Endothelial cell of umbilical vein (primary cell): ENCODE measurements around the gene HAUS5. TPM values are rescaled to one million over a fixed set of nuclear protein-coding genes. Genes with fewer than 3 reads are reported as not detected.

Source experiments
- BruUV-seq: library from RNA; stranded (reverse); fragments of 400-500 nt; replicated peaks from 2 replicates; lab custom pipeline; 2021; lab: Mats Ljungman, UMichigan
- CTCF ChIA-PET: fragments of 300-600, 350-600 bp; sonication (Branson Sonifier 250); formaldehyde crosslinking; loops from one replicate; lab custom pipeline; 2021; ENCODE audit warnings: antibody characterized with exemption, inconsistent platforms; lab: Charles Lee
- POLR2A ChIA-PET: fragments of 300-600, 350-600 bp; sonication (Branson Sonifier 250); formaldehyde crosslinking; loops from one replicate; lab custom pipeline; 2021; ENCODE audit warnings: antibody characterized with exemption, inconsistent platforms; lab: Charles Lee
- DNase-seq: peaks from one replicate; pipeline ENCODE4 v3.0.0-alpha.2; 2011; ENCODE audit warnings: low read depth, low spot score
- FAIRE-seq: peaks from 2 replicates; lab custom pipeline; 2011; peaks lifted over from hg19 to GRCh38; lab: Jason Lieb, UNC
- H2AFZ ChIP-seq: 2 replicates; pipeline ENCODE4 v1.6.0; 2012; ENCODE audit warnings: low read depth, low read length, control low read depth, inconsistent platforms
- H3K27ac ChIP-seq: 2 replicates; pipeline ENCODE4 v1.5.1; 2011; ENCODE audit warnings: low read depth, mild to moderate bottlenecking, control low read depth, low read length, moderate library complexity; ENCODE audit not compliant: insufficient read depth
- H3K27me3 ChIP-seq, 2 experiments: 2 replicates each; pipeline versions ENCODE4 v1.6.0 to v1.6.1; 2011; ENCODE audit warnings: low read length in 2 of 2, mixed read lengths in 1 of 2; ENCODE audit not compliant: control insufficient read depth in 2 of 2, insufficient read depth in 2 of 2
- H3K36me3 ChIP-seq, 2 experiments: 2 replicates in 1 of 2; 3 replicates in 1 of 2; pipeline ENCODE4 v1.5.1; 2011; ENCODE audit warnings: low read length in 2 of 2, mild to moderate bottlenecking in 1 of 2, moderate library complexity in 1 of 2; ENCODE audit not compliant: control insufficient read depth in 2 of 2, insufficient read depth in 2 of 2; ENCODE audit errors: extremely low read depth in 1 of 2
- H3K4me1 ChIP-seq: 3 replicates; pipeline ENCODE4 v1.5.1; 2011; ENCODE audit warnings: mild to moderate bottlenecking, low read length; ENCODE audit not compliant: control insufficient read depth, insufficient read depth; ENCODE audit errors: extremely low read depth
- H3K4me2 ChIP-seq: 2 replicates; pipeline ENCODE4 v1.6.1; 2011; ENCODE audit warnings: low read length, control low read depth, mixed read lengths; ENCODE audit not compliant: insufficient read depth
- H3K4me3 ChIP-seq, 3 experiments: fragments of 200-600 bp in 1 of 3; sonication (generic), shearing (Covaris generic) in 1 of 3; replicated peaks in 1 of 3; 2 replicates each; pipeline ENCODE4 v1.5.1; 2011 to 2016; ENCODE audit warnings: control low read depth in 3 of 3, low read length in 3 of 3, mild to moderate bottlenecking in 2 of 3, inconsistent platforms in 1 of 3, low read depth in 1 of 3, moderate library complexity in 1 of 3; ENCODE audit not compliant: insufficient read depth in 1 of 3
- H3K79me2 ChIP-seq: 2 replicates; pipeline ENCODE4 v1.6.0; 2012; ENCODE audit warnings: low read length, inconsistent platforms; ENCODE audit not compliant: control insufficient read depth, insufficient read depth
- H3K9ac ChIP-seq: replicated peaks from 2 replicates; pipeline ENCODE3; 2011; ENCODE audit warnings: low read length, control low read depth; ENCODE audit not compliant: insufficient read depth; ENCODE audit errors: extremely low read depth
- H3K9me1 ChIP-seq: replicated peaks from 3 replicates; pipeline ENCODE4 v1.6.0; 2011; ENCODE audit warnings: mild to moderate bottlenecking, low read length; ENCODE audit not compliant: control insufficient read depth, insufficient read depth; ENCODE audit errors: extremely low read depth
- H3K9me3 ChIP-seq: replicated peaks from 2 replicates; pipeline ENCODE4 v1.5.1; 2012; ENCODE audit warnings: low read length, inconsistent platforms; ENCODE audit not compliant: control insufficient read depth, insufficient read depth
- H4K20me1 ChIP-seq: replicated peaks from 2 replicates; pipeline ENCODE3; 2011; ENCODE audit warnings: mild to moderate bottlenecking, low read length; ENCODE audit not compliant: control insufficient read depth, insufficient read depth; ENCODE audit errors: extremely low read depth
- EZH2 ChIP-seq: IDR thresholded peaks from 2 replicates; pipeline ENCODE4 v1.6.1; 2012; ENCODE audit warnings: borderline replicate concordance, low read depth, mild to moderate bottlenecking, moderate library complexity, low read length, inconsistent platforms; ENCODE audit not compliant: severe bottlenecking
- FOS ChIP-seq: IDR thresholded peaks from 2 replicates; pipeline ENCODE4 v1.6.1; 2011; ENCODE audit warnings: mild to moderate bottlenecking, low read length, moderate library complexity, borderline replicate concordance; ENCODE audit not compliant: insufficient read depth
- GATA2 ChIP-seq: IDR thresholded peaks from 2 replicates; pipeline ENCODE4 v1.7.0; 2011; ENCODE audit warnings: low read depth, mild to moderate bottlenecking, moderate library complexity, mixed read lengths, low read length; ENCODE audit not compliant: insufficient read length, insufficient read depth
- JUN ChIP-seq: IDR thresholded peaks from 2 replicates; pipeline ENCODE4 v1.6.1; 2011; ENCODE audit warnings: borderline replicate concordance, low read depth; ENCODE audit not compliant: insufficient read length, insufficient read depth
- MYC ChIP-seq: IDR thresholded peaks from one replicate; pipeline ENCODE4 v1.6.1; 2011; ENCODE audit warnings: mild to moderate bottlenecking, low read depth, low read length
- POLR2A ChIP-seq: IDR thresholded peaks from 2 replicates; pipeline ENCODE4 v1.6.1; 2012; ENCODE audit warnings: low read depth, mild to moderate bottlenecking, control low read depth, low read length
- POLR2AphosphoS5 ChIP-seq: IDR thresholded peaks from 2 replicates; pipeline ENCODE4 v1.6.1; 2012; ENCODE audit warnings: low read depth, mild to moderate bottlenecking, control low read depth, low read length, moderate library complexity; ENCODE audit not compliant: insufficient read depth
- dilution Hi-C: fragments of 300-500 bp; cut with MboI; formaldehyde crosslinking; loops from one replicate; pipeline ENCODE4 v1.15.0; 2019; ENCODE audit warnings: low sequenced_read_pairs; ENCODE audit not compliant: extremely low pct_ligation_motif_present
- intact Hi-C: fragments of 100-400 bp; cut with micrococcal nuclease; formaldehyde crosslinking; loops from one replicate; pipeline ENCODE4 v1.10.0; 2022
- polyA plus RNA-seq, 4 experiments: library from polyadenylated mRNA; depleted of rRNA in 3 of 4; stranded (reverse) in 3 of 4; unstranded in 1 of 4; fragments of >200 nt; gene quantifications; 2 replicates each; pipeline versions ENCODE4 v1.2.1 to v1.2.3, GENCODE V29; 2011 to 2012; ENCODE audit warnings: missing spikeins in 1 of 4
- total RNA-seq: library from RNA; stranded (reverse); gene quantifications from 2 replicates; pipeline ENCODE4 v1.2.3, GENCODE V29; 2021
- TF ChIP-seq, protein P1 (sequence below): IDR thresholded peaks from 2 replicates; pipeline ENCODE4 v1.6.1; 2011; ENCODE audit not compliant: insufficient read depth, insufficient read length
- TF ChIP-seq, protein P2 (sequence below), 2 donors: IDR thresholded peaks; 1 replicate in 1 of 2; 2 replicates in 1 of 2; pipeline ENCODE4 v1.5.1; 2011; ENCODE audit warnings: low read length in 2 of 2, mild to moderate bottlenecking in 2 of 2, moderate library complexity in 2 of 2, control low read depth in 1 of 2, inconsistent platforms in 1 of 2, low read depth in 1 of 2; ENCODE audit not compliant: insufficient read depth in 1 of 2; ENCODE audit errors: extremely low read depth in 1 of 2

HAUS5 gene
- total and polyA plus RNA-seq, 2 donors (not counting 3 experiments of a cell fraction or from before 2014, with no cell fraction given): 8.9 to 19.0 TPM

DNA sequence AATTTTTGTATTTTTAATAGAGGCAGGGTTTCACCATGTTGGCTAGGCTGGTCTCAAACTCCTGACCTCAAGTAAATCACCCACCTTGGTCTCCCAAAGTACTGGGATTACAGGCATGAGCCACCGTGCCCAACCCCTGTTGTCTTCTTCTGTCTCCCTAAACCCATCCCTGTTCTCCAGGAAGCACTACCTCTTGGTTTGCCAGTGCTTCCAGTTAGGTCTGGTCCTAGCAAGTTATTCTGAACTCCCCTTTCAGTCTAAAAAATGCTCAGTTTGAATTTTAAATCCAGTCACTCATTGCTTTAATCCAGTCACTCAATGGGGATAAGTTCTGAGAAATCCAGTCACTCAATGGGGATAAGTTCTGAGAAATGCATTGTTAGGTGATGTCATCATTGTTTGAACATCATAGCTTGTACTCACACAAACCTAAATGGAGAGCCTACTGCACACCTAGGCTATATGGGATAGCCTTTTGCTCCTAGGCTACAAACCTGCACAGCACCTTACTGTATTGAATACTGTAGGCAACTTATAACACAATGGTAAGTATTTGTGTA is 41.0 kb upstream of the HAUS5 start:
- Histone ChIP-seq H3K9ac (no peak overlapping the region), H3K79me2 (no peaks in the 10 kb centered on the region), H3K4me3 (no peak overlapping the region), H3K9me3 (no peaks in the 10 kb centered on the region), H3K27ac (no peak overlapping the region), H3K36me3 (no peaks in the 10 kb centered on the region), H2AFZ (no peak overlapping the region), H4K20me1 (no peaks in the 10 kb centered on the region), H3K9me1 (no peaks in the 10 kb centered on the region), H3K4me1 (no peaks in the 10 kb centered on the region), H3K27me3 (no peaks in the 10 kb centered on the region), H3K4me2 (no peak overlapping the region)
- POLR2A ChIA-PET: no interaction called here
- dilution Hi-C loops: no loop called here
- no peak for FAIRE-seq
- no peak for DNase-seq
- TF ChIP-seq MYC: no peak
- TF ChIP-seq, protein P1, sequence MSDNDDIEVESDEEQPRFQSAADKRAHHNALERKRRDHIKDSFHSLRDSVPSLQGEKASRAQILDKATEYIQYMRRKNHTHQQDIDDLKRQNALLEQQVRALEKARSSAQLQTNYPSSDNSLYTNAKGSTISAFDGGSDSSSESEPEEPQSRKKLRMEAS: no peak
- TF ChIP-seq EZH2: no peak
- no peak for TF ChIP-seq JUN
- no peak for TF ChIP-seq POLR2A
- no peak for TF ChIP-seq GATA2
- CTCF ChIA-PET: interaction anchor here (0.6 kb wide), 1 partner anchor 15 kb away, joined by 3 read pairs; no protein-coding TSS in a partner anchor
- intact Hi-C loops: no loop called here
- no TSS peak for BruUV-seq

DNA sequence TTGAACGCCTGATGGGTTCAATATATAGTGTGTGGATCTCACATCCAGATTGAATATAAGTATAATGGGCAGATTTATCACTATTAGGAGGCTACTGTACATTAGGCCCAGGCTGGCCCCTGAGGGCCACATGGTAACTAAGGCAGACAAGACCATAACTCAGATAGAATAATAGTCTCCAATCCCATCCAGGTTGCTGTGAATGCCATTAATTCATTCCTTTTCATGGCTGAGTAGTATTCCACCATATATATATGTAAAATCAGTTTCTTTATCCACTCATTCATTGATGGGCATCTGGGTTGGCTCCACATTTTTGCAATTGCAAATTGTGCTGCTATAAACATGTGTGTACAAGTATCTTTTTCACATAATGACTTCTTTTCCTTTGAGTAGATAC is 34.6 kb upstream of the HAUS5 start:
- Histone ChIP-seq H3K9me3 (no peaks in the 10 kb centered on the region), H3K9ac (no peak overlapping the region), H3K4me3 (no peak overlapping the region), H3K9me1 (no peaks in the 10 kb centered on the region), H4K20me1 (no peaks in the 10 kb centered on the region), H2AFZ (no peak overlapping the region), H3K4me1 (no peaks in the 10 kb centered on the region), H3K4me2 (no peak overlapping the region), H3K27ac (no peak overlapping the region), H3K79me2 (no peaks in the 10 kb centered on the region), H3K36me3 (no peaks in the 10 kb centered on the region), H3K27me3 (no peaks in the 10 kb centered on the region)
- TF ChIP-seq, protein P1: no peak
- TF ChIP-seq JUN (no peak), FOS (no peak), EZH2 (no peak), POLR2AphosphoS5 (no peak), MYC (no peak), GATA2 (no peak), POLR2A (no peak)
- TF ChIP-seq, protein P2, sequence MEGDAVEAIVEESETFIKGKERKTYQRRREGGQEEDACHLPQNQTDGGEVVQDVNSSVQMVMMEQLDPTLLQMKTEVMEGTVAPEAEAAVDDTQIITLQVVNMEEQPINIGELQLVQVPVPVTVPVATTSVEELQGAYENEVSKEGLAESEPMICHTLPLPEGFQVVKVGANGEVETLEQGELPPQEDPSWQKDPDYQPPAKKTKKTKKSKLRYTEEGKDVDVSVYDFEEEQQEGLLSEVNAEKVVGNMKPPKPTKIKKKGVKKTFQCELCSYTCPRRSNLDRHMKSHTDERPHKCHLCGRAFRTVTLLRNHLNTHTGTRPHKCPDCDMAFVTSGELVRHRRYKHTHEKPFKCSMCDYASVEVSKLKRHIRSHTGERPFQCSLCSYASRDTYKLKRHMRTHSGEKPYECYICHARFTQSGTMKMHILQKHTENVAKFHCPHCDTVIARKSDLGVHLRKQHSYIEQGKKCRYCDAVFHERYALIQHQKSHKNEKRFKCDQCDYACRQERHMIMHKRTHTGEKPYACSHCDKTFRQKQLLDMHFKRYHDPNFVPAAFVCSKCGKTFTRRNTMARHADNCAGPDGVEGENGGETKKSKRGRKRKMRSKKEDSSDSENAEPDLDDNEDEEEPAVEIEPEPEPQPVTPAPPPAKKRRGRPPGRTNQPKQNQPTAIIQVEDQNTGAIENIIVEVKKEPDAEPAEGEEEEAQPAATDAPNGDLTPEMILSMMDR (IDR thresholded peaks at IDR 0.05; ENCODE audit: extremely low read depth in 1 of 2, insufficient read depth in 1 of 2, low read depth in 1 of 2, low read length in 2 of 2): no peak
- intact Hi-C loops: no loop called here
- no peak for FAIRE-seq
- no TSS peak for BruUV-seq
- DNase-seq: no peak
- ChIA-PET CTCF (no interaction called here), POLR2A (no interaction called here)
- dilution Hi-C loops: no loop called here
